Pancreas (tissue), 10 donors: ENCODE measurements around the gene ISX. TPM values are rescaled to one million over a fixed set of nuclear protein-coding genes. Genes with fewer than 3 reads are reported as not detected.

Source experiments
- ATAC-seq, 4 donors: fragments of 200-7000 bp; cut with Tn5 transposase; one replicate each; pipeline versions ENCODE4 v1.8.0 to v1.9.1; 2020; ENCODE audit warnings: mild to moderate bottlenecking in 4 of 4, moderate library complexity in 4 of 4
- DNase-seq, 6 donors: peaks; one replicate each; pipeline ENCODE4 v3.0.0-alpha.2; 2020
- FAIRE-seq: peaks from 2 replicates; lab custom pipeline; 2012; peaks lifted over from hg19 to GRCh38; lab: Jason Lieb, UNC
- H3K27ac ChIP-seq, 4 donors: fragments of 200-600 bp; sonication (generic); 1 replicate in 3 of 4; 2 replicates in 1 of 4; pipeline versions ENCODE4 v1.5.0 to v1.8.0; 2020
- H3K27me3 ChIP-seq, 4 donors: fragments of 200-600 bp; one replicate each; pipeline ENCODE4 v1.8.0; 2021
- H3K36me3 ChIP-seq, 3 donors: fragments of 200-600 bp; sonication (generic) in 1 of 3; one replicate each; pipeline versions ENCODE4 v1.5.0 to v1.8.0; 2020 to 2021
- H3K4me1 ChIP-seq, 3 donors: fragments of 200-600 bp; one replicate each; pipeline ENCODE4 v1.8.0; 2021
- H3K4me3 ChIP-seq, 4 donors: fragments of 200-600 bp; sonication (generic) in 2 of 4; one replicate each; pipeline versions ENCODE4 v1.5.0 to v1.8.0; 2020 to 2021
- H3K9me3 ChIP-seq, 4 donors: fragments of 200-600 bp; one replicate each; pipeline ENCODE4 v1.8.0; 2021
- WGBS, 2 donors: extraction: QIAGEN DNeasy Blood & Tissue Kit; methylation state at CpG; one replicate each; pipeline ENCODE4 v1.1.7; 2013; 5-methylcytosine and 5-hydroxymethylcytosine counted together
- intact Hi-C, 3 donors: fragments of 100-400 bp; cut with DNase I; formaldehyde crosslinking; loops; one replicate each; pipeline versions ENCODE4 v1.11.1 to v1.14.2; 2022
- polyA plus RNA-seq, 2 donors: library from polyadenylated mRNA; stranded (reverse); fragments of 200-250 nt; gene quantifications; one replicate each; pipeline ENCODE4 v1.2.3, GENCODE V29; 2013
- total RNA-seq, 6 donors: library from RNA; stranded (reverse); fragmentation: NEBNext Ultra II Directional in 4 of 6; extraction: Animal tissue kit (Norgen Biotek cat#: 25700) in 4 of 6; gene quantifications; one replicate each; pipeline versions ENCODE4 v1.2.1 to v1.2.4, GENCODE V29; 2021 to 2023
- TF ChIP-seq, protein P1 (sequence below), 4 donors: fragments of 200-600 bp; sonication (generic) in 3 of 4; IDR thresholded peaks; one replicate each; pipeline versions ENCODE4 v1.5.0 to v1.8.0; 2021; ENCODE audit warnings: antibody characterized with exemption in 4 of 4
- donor health status: healthy with polysubstance abuse.
- donor health status: DM: no; HTN: no; CAD: no; lungs with moderate emphysema.
- donor health status: DM: no; HTN: no; CAD: no.
- donor health status: control.
- donor health status: control.
- donor health status: Bipolar disorder and iron deficiency.
- donor health status: DM: yes; HTN: yes; CAD: no.
- donor health status: DM: no; HTN: no; CAD: no.
- donor health status: DM: no; HTN: no; CAD: no.
- donor health status: DM: yes; HTN: yes; CAD: no.

ISX gene
- total and polyA plus RNA-seq, 8 donors: 0.12 to 0.14 TPM; not detected in 6

- Histone ChIP-seq H3K4me1 (no peaks in the 10 kb centered on the region), H3K4me3 (no peak overlapping the region), H3K9me3 (no peaks in the 10 kb centered on the region), H3K27me3 (peaks cover 0 to 5% (median 0%) of the 10 kb centered on the region in 4 donors), H3K27ac (no peak overlapping the region), H3K36me3 (no peaks in the 10 kb centered on the region)
- TF ChIP-seq, protein P1, sequence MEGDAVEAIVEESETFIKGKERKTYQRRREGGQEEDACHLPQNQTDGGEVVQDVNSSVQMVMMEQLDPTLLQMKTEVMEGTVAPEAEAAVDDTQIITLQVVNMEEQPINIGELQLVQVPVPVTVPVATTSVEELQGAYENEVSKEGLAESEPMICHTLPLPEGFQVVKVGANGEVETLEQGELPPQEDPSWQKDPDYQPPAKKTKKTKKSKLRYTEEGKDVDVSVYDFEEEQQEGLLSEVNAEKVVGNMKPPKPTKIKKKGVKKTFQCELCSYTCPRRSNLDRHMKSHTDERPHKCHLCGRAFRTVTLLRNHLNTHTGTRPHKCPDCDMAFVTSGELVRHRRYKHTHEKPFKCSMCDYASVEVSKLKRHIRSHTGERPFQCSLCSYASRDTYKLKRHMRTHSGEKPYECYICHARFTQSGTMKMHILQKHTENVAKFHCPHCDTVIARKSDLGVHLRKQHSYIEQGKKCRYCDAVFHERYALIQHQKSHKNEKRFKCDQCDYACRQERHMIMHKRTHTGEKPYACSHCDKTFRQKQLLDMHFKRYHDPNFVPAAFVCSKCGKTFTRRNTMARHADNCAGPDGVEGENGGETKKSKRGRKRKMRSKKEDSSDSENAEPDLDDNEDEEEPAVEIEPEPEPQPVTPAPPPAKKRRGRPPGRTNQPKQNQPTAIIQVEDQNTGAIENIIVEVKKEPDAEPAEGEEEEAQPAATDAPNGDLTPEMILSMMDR (IDR thresholded peaks at IDR 0.05): no peak
- FAIRE-seq (no peak), ATAC-seq (no peak), DNase-seq (no peak)
- WGBS, 2 donors: 76% methylated on average over 3 of the region's 3 CpGs
- intact Hi-C loops: no loop called here
These were observed 33.9 kb downstream of the ISX start for GRCh38 chr22:35099883-35100282.

DNA sequence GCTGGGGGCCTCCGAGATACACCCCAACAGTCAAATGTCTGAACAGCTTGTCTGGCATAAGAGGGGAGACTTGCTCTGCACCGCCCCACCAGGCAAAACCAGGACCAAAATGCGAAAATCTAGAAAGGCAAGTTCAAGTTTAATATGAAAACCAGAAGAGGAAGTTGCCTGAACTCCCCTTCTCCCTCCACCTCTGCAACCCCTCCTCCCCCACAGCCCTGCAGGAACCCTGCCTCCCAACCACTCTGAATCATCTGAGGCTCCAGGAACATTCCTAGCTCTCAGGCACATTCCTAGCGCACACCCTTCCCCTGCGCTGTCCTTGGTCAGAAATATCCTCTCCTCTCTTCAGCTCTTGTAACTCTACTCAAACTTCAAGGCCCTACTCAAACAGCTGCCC lies 36.7 kb downstream of the ISX start:
- peak in 1 of 4 donors; percentile 37 for ATAC-seq

GRCh38 chr22:35103761-35104160 lies 37.8 kb downstream of the ISX start:
- no peak for DNase-seq
- no peak for ATAC-seq
- no peaks in the 10 kb centered on the region for H3K36me3 ChIP-seq
- no peaks in the 10 kb centered on the region for H3K27me3 ChIP-seq
- WGBS, 2 donors: 54 to 64% methylated on average over 6 of the region's 6 CpGs
- H3K4me1 ChIP-seq: no peaks in the 10 kb centered on the region
- H3K4me3 ChIP-seq: no peak overlapping the region
- H3K27ac ChIP-seq: no peak overlapping the region
- H3K9me3 ChIP-seq: no peaks in the 10 kb centered on the region
- TF ChIP-seq, protein P1 (IDR thresholded peaks at IDR 0.05): no peak
- intact Hi-C loops: no loop called here
- FAIRE-seq: no peak

More for the DNA sequence above, 36.7 kb downstream of the ISX start:
- intact Hi-C loops: no loop called here
- no peaks in the 10 kb centered on the region for H3K9me3 ChIP-seq
- no peak for DNase-seq
- no peak for FAIRE-seq
- H3K27ac ChIP-seq: no peak overlapping the region
- no peak overlapping the region for H3K4me3 ChIP-seq
- H3K4me1 ChIP-seq: no peaks in the 10 kb centered on the region
- TF ChIP-seq, protein P1 (IDR thresholded peaks at IDR 0.05): no peak
- no peaks in the 10 kb centered on the region for H3K36me3 ChIP-seq
- 58 to 66% methylated on average over 5 of the region's 5 CpGs for WGBS, 2 donors
- peaks cover 0 to 3% (median 0%) of the 10 kb centered on the region in 4 donors for H3K27me3 ChIP-seq

DNA sequence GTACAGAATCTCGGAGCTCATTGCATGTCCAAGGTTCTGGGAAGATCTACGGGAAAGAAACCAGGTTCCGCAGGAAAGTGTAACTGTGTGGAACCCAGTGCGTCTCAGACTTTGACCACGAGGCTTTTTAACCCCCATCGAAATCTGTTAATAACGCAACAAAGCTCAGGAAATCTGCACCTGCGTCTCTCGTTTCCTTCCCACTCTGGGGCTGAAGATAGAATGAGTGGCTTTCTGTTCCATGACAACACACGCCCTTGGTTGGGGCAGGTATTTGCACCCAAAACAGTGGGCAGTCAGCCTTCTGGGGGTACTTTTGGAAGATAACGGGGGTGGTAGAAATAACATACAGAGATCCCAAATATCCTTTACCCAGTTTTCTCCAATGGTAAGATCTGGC lies 38.5 kb downstream of the ISX start:
- no peaks in the 10 kb centered on the region for H3K9me3 ChIP-seq
- no peak for FAIRE-seq
- no peak for DNase-seq
- H3K4me1 ChIP-seq: no peaks in the 10 kb centered on the region
- no peaks in the 10 kb centered on the region for H3K27me3 ChIP-seq
- 52 to 61% methylated on average over 11 of the region's 11 CpGs for WGBS, 2 donors
- TF ChIP-seq, protein P1 (IDR thresholded peaks at IDR 0.05): no peak
- H3K4me3 ChIP-seq: no peak overlapping the region
- H3K36me3 ChIP-seq: no peaks in the 10 kb centered on the region
- intact Hi-C loops: no loop called here
- no peak for ATAC-seq
- H3K27ac ChIP-seq: no peak overlapping the region

- 19 to 28% methylated on average over 4 of the region's 4 CpGs for WGBS, 2 donors
- H3K4me1 ChIP-seq: no peaks in the 10 kb centered on the region
- no peaks in the 10 kb centered on the region for H3K36me3 ChIP-seq
- H3K27ac ChIP-seq: no peak overlapping the region
- ATAC-seq (no peak), DNase-seq (no peak), FAIRE-seq (no peak)
- no peaks in the 10 kb centered on the region for H3K9me3 ChIP-seq
- intact Hi-C loops: no loop called here
- no peaks in the 10 kb centered on the region for H3K27me3 ChIP-seq
- TF ChIP-seq, protein P1 (IDR thresholded peaks at IDR 0.05): no peak
- H3K4me3 ChIP-seq: no peak overlapping the region
These were observed 43.7 kb downstream of the ISX start for GRCh38 chr22:35109616-35110015.
